CD1c-positive myeloid dendritic cell (primary cell): Measurements from ENCODE around the gene AHDC1.

Experiments
- DNase-seq: peaks from one replicate; pipeline ENCODE4 v3.0.0-alpha.2; 2016; ENCODE audit errors: extremely low spot score

AHDC1 gene

DNA sequence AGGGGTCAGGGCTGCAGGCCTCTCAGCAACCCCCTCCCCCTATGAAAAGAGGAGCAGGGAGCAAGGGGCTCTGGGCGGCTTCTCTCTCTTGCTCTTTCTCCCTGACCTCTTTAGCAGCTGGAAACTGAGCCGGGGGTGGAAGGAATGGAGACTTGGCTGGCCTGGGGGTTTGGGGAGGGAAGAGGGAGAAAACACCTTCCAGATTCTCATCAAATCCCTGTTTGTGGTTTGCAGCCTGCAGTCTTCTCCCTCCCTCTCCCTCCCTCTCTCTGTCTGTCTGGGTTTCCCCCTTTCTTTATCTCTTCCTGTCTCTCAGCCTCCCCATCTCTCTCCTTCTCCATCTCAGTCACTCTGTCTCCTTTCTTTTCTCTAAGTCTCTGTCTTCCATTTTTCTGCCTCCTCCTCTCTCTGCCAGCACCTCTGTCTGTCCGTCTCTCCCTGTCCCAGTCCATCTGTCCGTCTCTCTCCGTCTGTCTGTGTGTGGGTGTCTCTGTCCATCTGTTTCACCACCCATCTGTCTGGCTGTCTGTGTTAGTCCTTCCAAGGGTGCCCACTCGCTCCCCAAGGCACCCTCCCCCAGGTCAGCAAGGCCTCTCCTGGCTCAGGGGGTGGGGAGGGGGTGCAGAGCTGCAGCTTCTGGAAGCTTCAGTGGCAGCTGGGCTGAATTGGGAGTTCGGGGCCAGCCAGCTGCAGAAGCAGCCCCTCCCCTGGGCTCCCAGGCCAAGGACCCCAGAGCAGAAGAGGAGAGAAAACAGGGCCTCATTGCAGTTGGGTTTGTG is 6.2 kb downstream of the AHDC1 start:
- no peak for DNase-seq

DNA sequence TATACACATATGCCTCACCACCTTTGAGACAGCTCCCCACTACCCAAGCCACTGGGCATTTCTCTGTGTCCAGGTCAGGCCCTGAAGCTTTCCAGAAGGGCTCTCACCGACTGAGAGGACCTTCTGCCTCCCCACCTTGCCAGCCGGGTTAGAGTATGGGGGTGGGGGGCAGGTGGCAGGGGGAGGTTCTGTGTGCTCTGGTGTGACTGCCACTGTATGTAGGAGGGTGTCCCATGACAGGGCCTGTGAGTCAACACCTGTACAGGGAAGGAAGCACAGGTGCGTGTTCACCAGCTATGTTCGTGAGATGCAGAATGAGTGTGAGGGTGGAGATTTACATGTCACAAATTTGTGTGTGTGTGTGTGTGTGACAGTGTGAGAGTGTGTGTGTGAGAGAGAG is 7.0 kb downstream of the AHDC1 start:
- DNase-seq: no peak

DNA sequence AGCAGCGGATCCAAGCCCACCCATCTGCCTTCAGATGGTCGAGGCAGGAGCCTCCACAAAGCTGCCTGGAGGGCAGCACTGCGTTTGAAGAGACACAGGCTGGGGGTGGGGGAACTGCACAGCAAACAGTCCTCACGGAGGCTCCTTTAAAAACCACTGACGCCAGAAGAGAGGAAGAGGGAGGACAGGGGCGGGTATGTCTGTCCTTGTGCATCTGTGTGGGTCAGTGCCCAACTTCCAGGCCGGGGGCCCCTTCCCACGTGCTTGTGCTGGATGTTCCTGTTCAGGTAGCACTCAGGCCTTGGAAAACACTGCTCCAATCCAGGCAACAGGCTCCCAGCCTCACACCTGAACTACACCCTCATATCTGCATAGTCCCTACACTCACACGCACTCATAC is 7.7 kb downstream of the AHDC1 start:
- DNase-seq: peak; percentile 12

DNA sequence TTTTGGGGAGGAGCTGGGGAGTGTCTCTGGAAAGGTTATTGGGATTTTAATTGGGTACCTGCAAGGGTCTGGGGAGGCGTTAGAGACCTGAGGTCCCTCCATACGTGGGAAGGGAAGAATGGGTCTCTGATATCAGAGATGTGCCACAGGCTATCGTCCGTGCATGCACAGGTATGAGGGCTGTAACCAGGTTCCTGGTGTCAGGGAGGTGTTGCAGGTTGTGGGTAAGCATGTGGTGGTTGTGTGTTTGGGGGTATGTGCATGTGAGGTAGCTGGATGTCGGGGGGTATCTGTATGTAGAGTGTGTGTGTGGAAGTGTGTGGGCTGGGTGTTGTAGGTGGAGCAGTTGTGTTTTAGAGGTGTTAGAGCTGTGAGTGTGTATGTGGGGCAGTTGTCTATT is 8.3 kb downstream of the AHDC1 start:
- DNase-seq: no peak

DNA sequence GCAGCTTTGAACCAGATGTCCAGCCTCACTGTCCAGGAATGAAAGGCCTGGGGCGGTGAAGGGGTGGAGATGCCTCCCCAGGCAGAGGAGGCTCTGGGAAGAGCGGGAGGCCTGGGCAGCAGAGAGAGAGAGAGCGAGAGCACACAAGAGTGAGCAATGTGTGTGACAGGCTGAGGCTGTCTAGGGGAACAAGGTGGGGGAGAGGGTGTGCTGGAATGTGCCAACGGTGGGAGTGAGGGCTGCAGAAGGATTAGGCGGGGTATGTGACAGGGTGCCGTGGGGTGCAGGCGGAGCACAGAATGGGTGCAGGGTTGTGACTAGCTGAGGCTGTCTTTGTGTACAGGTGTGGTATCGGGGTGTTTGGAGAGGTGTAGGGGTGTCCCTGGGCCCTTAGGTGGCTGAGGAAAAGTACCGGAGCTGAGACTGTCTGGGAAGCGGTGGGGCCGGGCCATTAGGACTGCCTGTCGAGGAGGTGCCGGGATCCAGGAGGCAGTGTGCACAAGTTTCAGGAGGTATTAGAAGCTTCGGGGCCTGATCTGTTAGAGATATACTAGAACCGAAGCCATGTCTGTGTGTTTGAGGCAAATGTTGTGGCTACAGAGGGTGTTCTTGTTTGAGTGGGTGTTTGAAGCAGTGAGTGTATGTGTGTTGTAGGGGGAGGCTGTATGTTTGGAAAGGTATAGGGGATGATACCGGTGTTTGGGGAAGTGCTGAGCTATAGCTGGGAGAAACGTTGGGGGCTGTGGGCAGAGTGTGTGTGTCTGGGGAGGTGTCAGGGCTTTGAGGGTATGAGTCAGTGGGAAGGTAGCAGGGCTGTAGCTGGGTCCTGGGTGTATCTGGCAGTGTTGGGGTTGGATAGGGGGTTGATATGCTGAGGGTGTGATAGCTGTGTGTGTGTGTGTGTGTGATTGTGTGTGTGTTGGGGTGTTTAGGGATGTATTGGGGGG is 9.1 kb downstream of the AHDC1 start:
- no peak for DNase-seq

DNA sequence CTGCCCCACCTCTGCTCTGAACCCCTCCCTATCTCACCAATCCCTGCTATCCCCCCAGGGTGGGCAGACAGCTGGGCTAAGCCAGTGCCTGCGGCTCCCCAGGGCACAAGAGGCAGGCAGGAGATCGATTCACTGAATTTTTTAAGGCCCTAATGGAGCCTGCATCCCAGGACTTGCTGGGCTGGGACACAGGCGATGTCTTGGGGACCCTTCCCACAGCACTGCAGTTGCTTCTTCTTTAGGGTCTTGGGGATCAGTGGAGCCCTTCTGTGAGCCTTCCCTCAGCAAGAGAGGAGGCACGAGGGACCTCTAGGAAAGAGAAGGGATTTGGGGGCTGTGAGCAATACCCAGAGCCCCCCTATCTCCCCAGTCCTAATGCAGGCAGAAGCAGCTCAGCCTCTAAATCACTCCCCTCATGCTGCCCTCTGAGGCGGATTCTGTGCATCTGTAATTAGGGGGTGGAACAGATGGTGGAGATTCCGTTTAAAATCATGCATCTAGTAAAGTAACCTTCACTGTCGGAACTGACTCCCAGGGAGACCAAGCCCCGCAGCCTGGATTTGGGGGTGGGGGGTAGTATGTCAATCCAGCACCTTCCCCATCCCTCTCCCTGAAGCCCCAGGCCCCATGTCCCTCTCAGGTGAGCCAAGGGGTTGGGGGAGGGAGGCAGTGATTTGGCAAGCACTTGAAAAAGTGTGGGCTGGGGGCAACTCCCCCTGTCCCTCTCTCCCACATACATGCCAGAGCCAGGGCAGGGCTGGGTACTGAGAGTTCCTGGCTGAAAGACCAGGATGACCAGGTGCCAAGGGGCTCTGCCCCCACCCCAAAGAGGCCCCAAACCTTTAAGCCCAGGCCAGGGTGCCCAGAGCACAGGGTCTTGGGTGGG is 10.0 kb downstream of the AHDC1 start:
- DNase-seq: no peak

DNA sequence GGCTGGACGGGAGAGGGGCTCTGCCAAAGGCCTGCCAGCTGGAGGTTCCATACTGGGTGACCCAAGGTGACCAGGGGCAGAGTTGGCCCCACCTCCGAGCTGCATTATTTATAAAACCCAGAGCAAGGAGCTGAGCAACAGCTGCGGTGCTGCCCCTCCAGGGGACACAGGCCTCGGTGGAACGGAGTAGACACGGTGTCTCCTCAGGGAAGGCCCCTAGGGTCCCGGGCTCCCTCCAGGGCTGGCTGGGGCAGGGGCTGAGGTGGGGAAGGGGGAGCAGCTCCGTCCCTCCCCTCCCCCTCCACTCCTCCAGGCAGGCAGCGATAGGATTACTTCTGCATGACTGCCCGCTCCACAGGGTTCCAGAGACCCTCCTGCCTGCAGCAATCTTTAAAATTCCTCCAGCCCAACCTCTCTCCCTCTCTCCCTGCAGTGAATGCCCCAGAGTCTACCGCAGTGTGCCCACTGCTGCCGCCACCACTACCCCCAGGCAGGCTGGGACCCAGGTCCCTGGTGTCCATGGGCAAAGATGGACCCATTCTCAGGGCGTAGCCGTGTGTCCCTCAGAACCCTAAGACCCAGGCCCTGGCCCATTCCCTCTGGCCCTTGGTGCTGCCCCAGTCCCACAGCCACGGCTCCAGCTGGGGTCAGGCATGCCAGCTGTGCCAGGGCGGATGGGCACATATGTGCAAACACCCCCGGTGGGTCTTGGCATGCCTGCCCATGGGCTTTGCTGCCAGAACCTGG is 10.8 kb downstream of the AHDC1 start:
- DNase-seq: no peak

DNA sequence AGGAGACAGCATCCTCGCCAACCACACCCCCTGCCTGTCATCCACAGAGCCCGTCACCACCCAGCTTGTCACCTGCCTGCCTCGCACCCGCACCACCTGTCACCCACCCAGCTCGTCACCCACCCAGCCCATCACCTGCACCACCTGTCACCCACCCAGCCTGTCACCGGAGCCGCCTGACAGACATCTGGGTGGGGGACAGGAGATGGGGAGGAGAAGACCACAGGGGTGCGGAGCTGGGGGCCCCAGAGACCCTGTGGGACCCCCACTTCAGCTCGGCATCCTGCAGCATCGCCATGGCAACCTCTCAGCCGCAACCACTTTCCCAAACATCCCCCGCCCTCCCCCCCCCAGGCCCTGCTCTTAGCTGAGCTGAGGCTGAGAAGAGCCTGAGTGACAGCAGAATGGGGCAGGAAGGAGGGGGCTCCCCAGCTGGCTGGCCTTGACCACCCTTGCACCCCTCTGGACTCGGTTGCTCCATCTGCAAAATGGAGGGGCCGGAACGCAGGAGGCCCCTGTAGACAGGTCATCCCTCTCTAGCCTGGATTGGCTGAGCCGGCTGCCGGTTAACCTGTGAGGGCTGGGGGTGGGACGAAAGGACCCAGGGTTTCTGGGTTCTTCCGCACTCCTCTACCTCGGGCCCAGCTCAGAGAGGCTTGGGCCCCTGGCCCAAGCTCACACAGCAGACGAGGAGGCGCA is 11.6 kb downstream of the AHDC1 start:
- DNase-seq: no peak

DNA sequence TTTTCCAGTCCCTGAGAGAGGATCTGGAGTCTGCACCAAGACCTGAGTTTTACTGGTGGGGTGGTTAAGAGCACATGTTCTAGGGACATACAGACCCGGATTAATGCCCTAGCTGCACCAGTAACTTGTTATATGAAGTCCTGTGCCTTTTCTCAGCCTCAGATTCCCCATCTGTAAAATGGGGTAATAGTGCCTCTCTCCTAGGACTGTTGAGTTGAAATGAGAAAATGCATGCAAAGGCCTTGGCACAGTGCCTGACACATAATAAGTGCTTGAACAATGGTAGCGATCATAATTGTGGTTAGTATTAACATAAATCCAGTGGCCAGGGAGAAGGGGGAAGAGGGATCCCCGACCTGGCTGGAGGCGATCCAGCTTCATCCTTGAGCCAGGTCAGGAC is 12.3 kb downstream of the AHDC1 start:
- no peak for DNase-seq

DNA sequence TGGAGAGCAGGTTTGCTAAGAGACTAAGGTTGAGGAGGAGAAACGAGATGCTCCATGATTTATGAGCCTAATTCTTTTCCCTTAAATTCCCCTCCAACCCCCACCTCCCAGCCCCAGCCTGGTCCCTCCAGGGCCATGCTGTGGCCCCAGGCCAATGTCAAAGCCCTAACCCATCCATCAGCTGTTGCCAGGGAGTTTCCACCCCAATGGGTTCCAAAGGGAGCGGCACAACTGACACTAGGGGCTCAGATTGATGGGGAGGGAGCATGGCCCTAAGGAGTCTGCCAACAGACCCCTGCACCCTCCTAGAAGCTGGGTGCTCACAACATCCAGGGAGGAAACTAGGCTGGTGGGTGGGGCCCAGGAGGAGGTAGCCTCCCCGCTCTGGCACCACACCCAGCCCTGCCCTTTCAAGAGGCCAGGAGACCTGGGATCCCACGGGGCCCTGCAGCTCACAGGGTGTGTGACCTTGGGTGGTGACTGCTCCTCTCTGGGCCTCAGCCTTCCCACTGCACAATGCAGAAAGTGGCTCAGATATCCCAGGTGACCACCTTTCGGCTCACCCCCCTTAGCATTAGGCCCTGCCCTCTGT is 12.9 kb downstream of the AHDC1 start:
- DNase-seq: no peak

DNA sequence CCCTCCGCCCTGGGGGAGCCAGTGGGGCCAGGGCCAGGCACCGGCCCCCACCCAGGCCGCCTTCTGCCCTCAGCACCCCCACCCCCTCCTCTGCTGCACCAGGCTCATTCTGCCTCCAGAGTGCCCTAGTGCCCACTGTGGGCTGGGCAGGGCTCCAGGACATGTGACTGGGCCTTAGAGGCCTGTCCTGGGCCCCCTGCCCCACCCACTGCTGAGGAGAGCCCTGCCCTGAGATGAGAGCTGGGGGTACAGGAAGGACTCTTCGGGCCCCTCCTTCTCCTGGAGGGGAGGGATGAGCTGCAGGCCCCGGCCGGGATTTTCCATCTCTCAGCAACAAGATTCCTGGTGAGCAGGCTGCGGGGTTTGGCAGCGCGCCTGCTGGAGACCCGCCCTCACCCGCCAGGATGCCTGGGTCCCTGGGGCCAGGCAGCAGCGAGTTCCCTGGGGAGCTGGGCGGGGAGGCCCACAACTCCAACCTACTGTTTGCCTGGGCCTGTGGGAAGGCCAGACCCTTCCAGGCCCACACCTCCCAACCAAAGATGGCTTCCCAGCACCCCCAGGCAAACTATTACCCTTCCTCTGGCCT is 14.0 kb downstream of the AHDC1 start:
- DNase-seq: no peak

DNA sequence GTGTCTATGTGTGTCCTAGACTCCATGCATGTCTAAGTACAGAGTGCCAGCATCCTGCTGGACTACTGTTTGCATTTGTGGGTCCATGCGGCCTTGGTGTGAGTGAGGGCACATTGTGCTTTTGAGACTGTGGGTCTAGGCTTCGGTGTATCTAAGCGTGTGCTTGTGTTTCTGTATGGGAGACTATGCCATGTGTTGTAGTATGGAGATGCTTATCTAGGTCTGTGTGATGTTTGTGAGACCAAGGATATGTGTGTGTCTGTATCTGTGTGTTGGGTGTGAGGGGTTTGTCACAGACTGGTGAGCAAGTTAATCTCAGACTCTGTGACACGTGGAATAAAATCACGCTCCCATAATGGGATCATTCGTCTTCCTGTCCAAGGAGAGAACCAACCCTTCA is 14.5 kb downstream of the AHDC1 start:
- DNase-seq: no peak

DNA sequence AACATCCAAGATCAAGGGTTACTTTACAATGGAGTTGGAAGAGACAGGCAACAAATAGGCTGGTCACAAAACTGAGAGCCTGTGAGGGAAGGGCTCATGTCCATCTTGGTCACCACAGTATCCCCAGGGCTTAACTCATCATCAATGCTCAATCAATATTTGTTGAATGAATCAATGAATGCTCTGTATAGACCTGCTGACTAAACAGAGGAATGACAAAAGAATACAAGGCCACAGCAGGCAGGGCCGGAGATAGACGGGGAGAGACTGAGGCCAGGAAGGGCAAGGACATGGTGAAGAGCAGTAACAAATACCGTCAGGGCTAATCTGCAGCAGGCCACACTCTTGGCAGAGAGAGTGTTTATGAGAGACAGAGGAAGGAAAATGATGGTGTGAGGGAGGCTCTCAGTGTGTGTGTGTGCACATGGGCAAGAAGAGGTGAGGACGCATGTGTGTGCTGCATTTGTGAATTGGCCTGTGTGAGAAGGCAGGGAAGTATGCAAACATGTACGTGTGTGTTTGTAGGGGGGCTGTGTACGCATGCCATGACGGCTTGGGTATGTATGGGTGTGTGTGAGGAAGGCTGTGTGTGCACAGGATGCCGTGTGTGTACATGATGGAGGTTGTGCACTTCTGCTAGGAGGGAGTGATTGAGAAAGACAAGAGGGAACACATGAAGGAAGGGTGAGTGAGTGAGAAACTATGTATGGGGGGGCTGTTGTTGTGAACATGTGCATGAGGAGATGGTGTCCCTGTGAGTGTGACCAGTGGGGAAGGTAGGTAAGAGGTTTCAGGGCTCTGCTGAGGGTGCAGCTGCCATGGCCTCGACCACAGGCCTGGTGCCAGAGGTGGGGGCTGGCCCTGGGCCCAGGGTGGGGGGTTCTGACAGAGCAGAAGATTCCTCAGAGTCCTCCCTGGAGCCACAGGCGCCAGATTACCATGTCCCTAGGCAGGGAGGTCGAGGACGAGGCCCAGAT is 15.4 kb downstream of the AHDC1 start:
- no peak for DNase-seq

DNA sequence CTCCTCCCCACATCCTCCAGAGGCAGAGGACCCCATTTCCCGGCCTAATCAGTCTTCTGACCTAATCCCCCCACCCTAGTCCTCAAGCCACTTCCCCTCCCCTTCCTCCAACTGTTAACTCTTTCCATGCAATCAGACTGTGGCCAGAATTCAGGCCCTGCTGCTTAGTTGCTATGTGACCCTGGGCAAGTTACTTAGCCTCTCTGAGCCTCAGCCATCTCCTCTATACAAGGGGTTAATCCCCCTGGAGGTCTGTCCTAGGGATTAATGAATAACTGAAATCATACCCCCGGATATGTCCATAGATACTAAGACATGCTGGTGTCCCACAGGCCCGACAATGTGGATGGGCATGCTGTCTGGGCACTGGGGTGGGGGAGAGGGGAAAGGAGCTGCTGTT is 18.3 kb downstream of the AHDC1 start:
- no peak for DNase-seq

DNA sequence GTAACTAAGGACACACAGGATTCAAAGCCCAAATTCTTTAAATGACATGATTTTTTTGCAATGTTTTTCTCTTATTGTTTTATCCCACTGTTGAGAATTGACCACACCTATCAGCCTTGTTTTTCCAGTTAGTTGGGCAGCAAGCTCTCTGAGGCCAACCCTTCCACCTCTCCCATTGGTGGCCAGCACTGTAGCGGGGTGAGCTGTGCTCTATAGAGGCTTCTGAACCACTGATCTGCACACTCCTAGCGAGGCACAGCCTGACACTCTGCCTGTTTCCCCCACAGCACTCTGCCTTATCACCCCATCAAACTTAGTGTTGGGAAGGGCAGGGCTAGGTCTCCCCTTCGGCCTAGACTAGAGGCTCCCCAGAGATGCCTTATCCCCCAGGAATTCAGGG is 19.5 kb downstream of the AHDC1 start:
- no peak for DNase-seq

DNA sequence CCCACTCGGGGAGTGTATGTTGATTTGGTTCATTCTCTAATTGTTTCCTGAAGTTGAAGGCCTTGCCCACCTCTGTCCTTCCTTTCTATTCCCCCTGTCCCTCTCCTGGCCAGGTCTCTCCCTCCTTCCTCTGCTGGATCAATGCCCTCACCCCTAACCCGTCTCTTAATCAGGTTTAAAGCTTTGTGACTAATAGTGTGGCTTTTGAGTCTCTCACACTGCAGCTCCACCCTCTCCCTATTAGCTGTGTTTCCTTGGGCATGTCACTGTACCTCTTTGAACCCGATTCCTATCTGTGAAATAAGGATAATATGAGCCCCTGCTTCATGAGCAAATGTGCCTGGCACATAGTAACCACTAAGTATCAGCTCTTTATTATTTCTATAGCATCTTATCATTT is 20.5 kb downstream of the AHDC1 start:
- no peak for DNase-seq

DNA sequence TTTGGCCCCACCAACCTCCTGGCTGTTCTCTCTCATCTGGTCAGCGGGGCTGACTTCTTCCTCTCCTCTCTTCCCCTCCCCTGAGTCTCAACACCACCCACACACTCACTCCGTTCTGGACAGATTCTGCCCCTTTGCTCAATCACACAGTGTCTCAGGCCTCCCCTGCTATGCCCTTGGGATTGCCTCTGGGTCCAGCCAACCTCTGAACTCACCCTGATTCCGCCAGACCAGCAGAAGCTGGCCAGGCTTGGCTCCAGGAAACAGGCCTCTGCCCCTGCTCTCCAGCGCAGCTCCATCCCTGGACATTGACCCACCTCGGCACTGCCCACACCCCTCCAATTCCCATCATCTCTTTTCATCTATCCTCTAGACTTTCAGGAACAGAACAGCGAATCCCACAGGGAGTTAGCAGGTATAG is 22.1 kb downstream of the AHDC1 start:
- DNase-seq: no peak

DNA sequence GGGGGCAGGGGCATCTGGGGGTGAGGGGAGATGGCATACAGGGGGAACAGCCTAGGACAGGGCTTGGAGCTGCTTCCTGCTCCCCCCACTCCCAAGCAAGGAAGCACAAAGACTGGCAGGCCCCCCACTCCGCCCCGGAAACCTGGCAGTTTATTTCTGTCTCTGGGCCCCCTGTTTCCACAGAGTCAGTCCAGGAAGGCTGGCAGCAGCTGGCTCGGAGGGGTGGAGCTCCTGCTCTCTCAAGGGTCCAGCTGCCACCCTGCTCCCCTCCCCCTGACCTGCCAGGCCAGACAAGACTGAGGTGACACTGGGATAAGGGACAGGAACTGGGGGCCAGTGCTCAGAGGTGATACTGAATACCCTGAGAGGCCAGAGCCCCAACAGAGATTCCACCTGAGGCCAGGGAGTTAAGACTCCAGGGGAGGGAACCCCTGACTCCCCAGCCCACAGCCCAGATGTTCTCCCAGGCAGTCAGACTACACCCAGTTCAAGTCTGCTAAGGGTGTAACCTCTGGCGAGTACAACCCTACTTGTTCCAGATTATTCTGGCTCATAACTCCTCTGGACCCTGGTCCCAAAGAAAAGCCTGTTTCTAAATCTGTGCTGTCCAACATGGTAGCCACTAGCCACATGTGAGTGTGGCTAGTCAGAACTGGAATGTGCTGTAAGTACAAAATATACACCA is 26.3 kb downstream of the AHDC1 start:
- no peak for DNase-seq
